CD4-positive, alpha-beta T cell treated with Interleukin-6 at 100 ng/mL for 8 hours (primary cell): ENCODE results near the gene GJA1.
"Not testable (repeated sequence)": the region's sequence is repeated elsewhere in the genome, so short reads cannot be mapped to it uniquely, and the experiment has no call there.

ENCODE experiments used
- DNase-seq: peaks from one replicate; pipeline ENCODE4 v3.0.0-alpha.2; 2020; ENCODE audit warnings: mixed read lengths, low spot score

The GJA1 gene

DNA sequence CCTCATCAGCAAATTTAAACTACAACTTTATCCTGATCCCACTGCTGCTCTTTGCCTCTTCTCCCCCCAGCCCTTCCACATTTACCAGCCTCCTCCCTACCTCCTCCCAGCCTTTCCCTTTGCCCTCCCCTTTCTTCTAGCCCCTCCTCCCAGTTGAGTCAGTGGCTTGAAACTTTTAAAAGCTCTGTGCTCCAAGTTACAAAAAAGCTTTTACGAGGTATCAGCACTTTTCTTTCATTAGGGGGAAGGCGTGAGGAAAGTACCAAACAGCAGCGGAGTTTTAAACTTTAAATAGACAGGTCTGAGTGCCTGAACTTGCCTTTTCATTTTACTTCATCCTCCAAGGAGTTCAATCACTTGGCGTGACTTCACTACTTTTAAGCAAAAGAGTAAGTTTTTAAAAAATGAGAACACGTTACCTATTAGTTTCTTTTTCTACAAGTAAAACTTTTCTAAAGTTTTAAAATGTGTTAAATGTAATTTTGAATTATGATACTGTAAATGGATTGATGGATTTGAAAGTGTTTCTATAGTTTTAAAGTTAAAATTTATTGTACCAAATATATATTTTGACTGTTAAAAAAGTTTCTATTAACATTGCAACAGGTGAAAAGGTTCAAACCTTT, at the start of gene GJA1:
TSS of gene GJA1 (plus strand) at position 203 of the 626 bp plus-strand sequence. CDS start 11,202 bp downstream, outside the sequence.
- no peak for DNase-seq

DNA sequence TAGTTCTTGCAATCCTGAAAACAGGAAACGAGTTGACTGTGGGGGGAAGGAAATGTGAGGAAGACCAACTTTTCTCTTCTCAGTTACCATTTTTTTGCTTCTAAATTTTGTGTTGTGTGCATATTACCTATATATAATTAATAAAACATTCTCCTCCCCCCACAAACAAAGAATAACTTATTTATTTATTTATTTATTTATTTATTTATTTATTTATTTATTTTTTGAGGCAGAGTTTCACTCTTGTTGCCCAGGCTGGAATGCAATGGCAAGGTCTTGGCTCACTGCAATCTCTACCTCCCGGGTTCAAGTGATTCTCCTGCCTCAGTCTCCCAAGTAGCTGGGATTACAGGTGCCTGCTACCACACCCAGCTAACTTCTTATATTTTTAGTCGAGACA, 48.9 kb upstream of the GJA1 start:
- DNase-seq: not testable (repeated sequence)

DNA sequence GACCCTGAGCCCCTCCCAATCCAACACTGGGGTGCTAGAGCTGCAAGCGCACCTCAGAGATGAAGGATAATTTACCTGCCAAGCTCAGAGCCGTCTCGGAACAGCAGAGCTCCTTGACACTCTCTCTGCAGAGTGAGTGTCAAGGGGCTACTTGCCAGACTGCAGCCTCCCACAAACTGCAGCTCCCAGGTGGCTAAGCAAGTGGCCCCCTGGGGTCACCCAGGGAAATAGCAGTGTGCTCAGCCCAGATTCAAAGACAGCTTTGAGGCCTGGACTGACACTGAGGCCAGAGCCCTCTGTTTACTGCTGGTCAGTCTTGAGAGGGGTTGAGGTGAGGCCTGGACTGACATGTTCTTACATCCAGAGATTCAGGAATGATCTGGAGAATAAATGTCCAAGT, 46.0 kb upstream of the GJA1 start:
- no peak for DNase-seq

DNA sequence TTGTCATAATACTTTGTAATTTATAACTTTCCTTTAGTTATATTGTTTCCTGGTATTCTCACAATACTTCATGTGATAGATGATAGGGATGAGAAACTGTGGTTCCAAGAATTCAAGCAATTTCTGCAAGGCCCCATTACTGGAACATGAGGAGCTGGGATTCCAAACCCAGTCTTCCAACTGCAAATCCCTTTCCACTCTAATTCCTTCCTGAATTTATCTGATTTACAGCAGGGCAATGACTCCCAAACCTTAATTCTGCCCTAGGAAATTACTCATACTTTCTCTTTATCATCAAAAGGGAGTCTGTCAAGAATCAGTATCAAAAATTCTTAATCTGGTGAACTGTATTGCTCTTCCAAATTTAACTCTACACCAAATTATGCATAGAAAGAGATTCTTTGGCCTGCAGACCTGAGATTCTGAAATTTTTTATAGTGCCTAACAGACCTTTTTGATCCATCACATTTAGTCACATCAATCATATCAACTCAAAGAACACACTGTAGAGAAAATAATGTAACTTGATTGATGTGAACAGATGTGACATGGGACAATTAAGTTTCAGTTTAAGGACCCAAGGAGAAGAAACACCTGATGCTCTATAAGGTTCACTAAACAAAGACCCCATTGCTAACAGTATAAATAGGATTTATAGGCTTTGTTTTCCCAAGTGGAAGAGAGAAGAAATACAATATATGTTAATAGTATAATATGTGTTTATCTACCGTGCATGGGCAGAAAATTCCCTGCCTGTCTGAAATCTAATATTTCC, 41.5 kb upstream of the GJA1 start:
- no peak for DNase-seq

DNA sequence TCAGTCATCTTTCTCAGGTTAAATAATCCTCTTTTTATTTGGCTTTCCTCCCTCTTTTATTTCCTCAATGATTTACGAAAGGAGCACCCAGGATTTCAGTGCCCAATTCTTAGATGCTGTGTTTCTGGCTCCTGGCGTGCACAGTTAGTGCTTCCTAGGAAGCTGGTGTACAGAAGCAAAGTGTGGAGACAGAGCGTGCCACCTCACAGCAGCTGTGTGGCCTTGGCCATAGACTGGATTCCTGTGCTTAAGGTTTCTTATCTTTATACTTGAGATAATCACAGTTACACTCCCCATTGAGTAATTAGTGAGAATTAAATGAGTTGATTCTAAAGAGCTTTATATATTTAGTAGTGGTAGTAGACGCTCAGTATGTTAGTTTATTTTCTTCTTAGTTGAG, 39.7 kb upstream of the GJA1 start:
- DNase-seq: no peak

DNA sequence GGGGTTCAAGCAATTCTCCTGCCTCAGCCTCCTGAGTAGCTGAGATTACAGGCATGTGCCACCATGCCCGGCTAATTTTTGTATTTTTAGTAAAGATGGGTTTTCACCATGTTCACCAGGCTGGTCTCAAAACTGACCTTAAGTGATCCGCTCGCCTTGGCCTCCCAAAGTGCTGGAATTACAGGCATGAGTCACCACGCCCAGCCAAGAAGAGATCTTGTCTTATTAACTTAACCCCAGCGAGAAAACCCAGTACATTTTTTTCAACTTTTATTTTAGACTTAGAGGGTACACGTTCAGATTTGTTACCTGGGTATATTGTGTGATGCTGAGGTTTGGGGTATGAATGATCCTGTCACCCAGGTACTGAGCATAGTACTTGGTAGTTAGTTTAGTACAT, 38.3 kb upstream of the GJA1 start:
- not testable (repeated sequence) for DNase-seq

- no peak for DNase-seq
Measured at GRCh38 chr6:121398127-121398526, 37.3 kb upstream of the GJA1 start.

DNA sequence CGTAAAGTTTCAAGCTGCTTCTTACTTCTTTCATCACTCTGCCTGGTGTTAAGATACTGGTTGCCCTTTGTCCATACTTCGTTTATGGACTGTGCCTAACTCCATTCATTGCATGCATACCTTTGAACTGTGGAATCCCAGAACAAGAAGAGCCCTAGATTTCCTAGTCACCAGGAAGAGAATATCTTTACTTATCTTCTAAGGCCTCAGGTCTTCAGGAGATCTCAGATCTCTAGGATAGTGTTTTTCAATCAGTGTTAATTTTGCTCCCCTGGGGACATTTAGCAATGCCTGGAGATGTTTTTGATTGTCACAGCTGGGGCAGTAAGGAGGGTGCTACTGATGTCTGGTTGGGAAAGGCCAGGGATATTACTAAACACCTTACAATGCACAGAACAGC, 35.5 kb upstream of the GJA1 start:
- no peak for DNase-seq

DNA sequence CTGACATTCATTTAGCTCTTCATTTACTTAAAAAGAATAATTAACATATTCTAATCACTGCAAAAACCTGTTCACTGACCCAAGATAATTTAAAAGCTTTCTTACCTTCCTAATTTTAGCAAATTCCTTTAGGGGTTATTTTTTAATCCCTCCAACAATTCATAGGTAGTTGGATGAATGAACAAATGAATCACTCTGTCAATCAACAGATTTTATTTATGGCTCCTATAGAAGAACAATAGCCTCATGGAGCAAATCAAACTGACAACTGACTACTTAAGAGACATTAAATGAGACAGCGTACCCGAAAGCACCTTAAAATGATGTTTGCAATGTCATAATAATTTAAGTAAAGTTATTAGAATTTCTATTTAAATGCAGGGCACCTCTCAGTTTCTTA, 31.5 kb upstream of the GJA1 start:
- no peak for DNase-seq

- DNase-seq: no peak
Measured at GRCh38 chr6:121405306-121405705, 30.1 kb upstream of the GJA1 start.

DNA sequence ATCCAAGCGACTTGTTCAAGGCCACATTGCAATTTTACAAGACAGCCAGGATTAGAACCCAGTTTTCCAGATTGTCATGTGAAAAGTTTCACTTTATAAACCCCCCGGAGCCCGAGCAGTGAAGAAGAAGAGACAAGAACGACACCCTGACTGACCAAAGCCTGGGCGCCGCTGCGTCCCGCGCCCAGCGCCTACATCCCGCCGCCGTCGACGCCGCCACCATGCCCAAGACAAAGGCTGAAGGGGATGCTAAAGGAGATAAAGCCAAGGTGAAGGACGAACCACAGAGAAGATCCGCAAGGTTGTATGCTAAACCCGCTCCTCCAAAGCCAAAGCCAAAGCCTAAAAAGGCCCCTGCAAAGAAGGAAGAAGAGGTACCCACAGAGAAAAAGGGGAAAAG, 27.1 kb upstream of the GJA1 start:
- no peak for DNase-seq

GRCh38 chr6:121413879-121414278, 21.6 kb upstream of the GJA1 start:
- DNase-seq: no peak

- DNase-seq: no peak
Measured at GRCh38 chr6:121418346-121418745, 17.1 kb upstream of the GJA1 start.

GRCh38 chr6:121426686-121427085, 8.8 kb upstream of the GJA1 start:
- no peak for DNase-seq

GRCh38 chr6:121428872-121429756, 6.3 kb upstream of the GJA1 start:
- DNase-seq: no peak

DNA sequence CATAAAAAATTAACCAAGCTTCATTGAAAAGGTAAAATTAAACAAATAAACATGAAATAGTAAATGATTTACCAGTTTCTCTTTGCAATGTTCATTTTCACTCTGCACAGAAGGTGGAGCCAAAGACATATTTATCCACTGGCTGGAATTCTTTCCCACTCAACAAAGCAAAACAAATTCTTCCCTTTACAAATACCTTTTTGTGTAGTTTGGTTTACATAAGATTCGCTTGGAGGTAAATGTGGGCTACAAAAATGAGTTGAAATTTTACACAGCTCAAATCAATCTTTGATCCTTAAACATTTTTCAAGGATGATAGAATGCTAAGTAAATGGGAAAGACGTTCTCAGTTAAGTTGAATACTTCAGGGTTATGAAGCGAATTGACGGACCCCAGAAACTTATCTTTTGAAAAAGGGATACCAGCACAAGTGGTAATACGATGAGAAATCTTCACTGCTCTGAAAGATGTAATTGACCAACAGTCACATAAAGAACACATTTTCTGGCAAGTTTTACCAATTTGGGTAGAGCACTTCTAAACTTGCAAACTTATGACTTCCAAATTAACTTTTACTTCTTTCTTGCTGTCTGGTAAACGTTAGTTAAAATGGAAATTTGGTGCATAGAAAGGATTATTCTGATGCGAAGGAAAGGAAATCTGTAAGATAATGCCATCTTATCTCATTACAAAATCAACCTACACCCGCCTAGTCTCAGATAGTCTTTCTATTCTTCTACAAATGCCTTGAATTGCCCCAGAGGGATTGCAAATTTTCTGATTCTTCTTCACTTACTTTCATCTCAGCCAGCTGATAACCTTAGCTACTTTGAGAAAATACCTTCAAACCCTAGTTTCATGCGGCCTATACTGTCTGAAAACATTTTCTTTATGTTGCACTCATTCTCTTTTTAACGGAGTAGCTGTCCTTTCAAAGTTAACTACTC, 4.7 kb upstream of the GJA1 start:
- no peak for DNase-seq

DNA sequence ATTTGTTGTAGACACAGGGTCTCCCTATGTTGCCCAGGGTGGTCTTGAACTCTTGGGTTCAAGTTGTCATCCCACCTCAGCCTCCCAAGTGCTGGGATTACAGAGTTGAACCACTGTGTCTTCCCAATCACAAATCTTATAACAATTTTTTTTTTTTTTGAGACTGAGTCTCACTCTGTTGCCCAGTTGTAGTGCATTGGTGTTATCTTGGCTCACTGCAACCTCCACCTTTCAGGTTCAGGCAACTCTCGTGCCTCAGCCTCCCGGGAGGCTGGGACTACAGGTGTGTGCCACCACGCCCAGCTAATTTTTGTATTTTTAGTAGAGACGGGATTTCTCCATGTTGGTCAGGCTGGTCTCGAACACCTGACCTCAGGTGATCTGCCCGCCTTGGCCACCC, 3.7 kb upstream of the GJA1 start:
- DNase-seq: not testable (repeated sequence)

GRCh38 chr6:121434037-121434770, 1.2 kb upstream of the GJA1 start:
- DNase-seq: no peak

- no peak for DNase-seq
Measured at GRCh38 chr6:121436274-121436857, 920 bp downstream of the GJA1 start.
